NCI-H82 treated with DMSO at 0.1 percent for 48 hours (cell line): Measurements from ENCODE around the gene TBX2.

Experiments used
- DNase-seq: peaks from one replicate; lab custom pipeline; 2025; ENCODE audit not compliant: unreplicated experiment; lab: John Stamatoyannopoulos, UW

Gene TBX2

DNA sequence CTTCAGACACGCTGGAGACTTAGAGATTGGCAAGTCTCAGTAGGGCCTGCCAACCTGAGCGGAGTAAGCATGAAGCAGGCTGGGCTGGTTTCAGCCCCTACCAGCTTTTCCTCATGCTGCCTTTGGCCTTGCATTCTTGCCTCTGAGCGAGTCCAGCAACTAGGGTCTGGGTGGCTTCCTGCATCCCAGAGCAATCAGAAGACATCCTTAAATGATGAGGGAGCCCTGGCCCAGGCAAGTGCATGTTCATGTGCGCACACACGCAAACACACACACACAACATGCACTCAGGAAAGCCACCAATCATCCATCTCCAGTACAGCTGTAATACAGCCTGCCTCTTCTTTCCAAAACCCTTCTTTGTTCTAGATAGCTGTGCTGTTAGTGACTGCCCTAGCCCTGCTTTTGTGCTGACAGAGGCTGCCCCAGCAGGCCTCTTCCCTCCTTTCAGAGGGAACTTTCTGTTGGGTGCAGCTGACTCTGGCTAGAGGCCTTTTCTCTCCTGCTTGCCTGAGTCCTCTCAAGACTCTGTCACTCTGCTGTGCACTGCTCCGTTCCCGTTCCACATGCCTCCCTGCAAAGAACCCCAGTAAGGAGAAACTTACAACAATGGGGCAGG is 30.7 kb upstream of the TBX2 start:
- DNase-seq: no peak

DNA sequence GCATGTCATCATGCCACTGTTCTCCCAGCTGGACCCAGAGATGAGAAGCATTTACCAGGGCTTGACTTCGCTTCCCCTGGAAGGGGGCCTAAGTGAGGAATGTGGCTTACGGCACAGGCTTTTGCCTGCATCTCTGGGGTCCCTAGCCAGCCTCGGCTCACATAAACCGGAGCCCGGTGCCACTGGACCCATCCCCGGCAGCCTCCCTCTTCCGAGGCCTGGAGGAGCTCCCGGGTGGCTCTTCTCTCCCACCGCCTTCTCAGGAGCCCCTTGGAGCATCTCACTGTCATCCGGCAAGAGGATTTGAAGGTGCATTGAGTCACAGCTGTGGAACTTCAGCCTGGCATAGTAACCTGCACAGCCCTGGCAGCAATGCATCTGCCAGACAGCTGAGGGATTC is 29.9 kb upstream of the TBX2 start:
- no peak for DNase-seq

DNA sequence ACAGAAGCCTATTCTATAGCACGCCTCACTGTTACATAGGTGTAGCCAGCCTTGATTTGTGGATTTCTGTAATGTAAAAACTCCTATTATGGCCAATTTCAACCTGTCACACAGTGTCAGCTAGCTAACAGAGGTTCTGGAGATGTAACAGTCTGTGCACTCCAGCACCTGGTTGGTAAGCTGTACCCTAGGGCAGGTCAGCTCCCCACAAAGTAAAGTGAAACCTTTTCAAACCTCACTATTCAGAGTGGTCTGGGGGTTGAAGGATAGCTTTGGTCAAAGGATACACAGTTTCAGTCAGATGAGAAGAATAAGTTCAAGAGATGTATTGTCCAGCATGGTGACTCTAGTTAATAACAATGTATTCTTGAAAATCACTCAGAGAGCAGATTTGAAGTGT is 28.5 kb upstream of the TBX2 start:
- no peak for DNase-seq

DNA sequence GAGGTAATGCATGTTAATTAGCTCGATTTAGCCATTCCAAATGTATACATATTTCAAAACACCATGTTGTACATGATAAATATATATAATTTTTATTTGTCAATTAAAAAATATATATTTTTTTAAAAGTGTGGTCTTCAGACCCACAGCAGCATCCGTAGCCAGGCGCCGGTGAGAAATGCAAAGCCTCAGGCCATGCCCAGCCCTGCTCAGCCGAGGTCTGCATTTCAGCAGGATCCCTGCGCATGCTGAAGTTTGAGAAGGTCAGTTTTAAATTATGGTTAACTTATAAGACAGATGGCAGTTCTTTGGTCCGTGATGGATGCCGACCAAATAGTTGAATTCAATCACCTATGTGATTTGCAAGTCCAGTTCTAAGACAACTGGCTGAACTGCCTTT is 28.0 kb upstream of the TBX2 start:
- no peak for DNase-seq

DNA sequence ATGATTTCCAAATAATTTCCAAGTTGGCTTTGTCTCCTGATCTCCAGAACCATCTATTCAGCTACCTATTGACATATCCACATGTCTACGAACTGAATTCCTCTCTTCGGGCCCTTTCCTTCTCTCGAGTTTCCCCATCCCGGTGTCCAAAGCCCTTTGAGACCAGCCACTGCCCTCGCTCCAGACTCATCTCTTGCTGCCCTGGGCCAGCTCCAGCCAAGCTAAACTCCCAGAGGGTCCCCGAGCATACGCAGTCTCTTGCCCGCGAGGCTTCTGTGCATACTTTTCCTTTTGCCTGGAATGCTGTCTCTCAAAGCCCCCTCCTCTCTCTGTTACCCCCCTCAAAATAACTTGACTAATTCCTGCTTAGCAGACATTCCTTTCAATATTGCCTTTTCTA is 27.2 kb upstream of the TBX2 start:
- no peak for DNase-seq

DNA sequence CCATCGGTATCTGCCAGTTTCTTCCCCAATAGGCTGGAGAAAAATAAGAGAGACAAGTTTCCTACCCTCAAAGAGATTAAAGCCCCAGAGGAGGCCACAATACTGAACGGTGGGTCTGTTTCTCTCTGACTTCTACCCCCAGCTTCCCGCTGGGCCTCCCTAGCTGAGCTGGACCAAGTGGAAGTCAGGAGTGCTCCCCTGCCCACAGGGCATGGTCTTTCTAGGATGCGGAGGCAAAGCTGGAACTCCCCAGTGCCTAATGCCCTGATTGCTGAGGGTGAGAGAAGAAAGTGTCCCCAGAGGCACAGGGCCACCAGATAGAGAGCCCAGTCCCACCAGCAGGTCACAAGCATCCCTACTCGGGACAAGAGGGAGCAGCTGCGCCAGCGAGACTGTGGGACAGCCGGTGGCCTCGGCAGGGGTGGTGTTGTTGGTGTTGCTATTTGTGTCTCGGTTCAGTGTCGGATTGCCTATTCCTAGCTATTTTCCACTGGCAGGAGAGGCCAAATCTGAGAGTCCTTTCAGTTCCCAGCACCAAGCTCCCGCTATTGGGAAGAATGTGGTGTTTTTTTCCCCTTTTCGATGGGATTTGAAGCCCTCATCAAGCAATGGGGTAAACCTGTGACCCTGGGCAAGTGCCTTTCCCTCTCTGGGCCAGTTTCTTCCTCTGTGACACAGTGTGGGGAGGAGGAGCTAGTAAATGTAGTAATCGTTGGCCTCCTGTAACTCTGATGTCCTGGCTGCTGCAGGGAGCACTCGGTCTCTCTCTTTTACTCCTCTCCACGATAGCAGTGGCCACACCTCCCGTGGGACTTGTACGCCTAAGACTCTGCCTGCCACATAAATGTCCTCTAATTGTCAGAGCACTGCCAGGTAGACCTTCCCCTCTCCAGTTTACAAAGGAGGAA is 22.5 kb upstream of the TBX2 start:
- DNase-seq: no peak

DNA sequence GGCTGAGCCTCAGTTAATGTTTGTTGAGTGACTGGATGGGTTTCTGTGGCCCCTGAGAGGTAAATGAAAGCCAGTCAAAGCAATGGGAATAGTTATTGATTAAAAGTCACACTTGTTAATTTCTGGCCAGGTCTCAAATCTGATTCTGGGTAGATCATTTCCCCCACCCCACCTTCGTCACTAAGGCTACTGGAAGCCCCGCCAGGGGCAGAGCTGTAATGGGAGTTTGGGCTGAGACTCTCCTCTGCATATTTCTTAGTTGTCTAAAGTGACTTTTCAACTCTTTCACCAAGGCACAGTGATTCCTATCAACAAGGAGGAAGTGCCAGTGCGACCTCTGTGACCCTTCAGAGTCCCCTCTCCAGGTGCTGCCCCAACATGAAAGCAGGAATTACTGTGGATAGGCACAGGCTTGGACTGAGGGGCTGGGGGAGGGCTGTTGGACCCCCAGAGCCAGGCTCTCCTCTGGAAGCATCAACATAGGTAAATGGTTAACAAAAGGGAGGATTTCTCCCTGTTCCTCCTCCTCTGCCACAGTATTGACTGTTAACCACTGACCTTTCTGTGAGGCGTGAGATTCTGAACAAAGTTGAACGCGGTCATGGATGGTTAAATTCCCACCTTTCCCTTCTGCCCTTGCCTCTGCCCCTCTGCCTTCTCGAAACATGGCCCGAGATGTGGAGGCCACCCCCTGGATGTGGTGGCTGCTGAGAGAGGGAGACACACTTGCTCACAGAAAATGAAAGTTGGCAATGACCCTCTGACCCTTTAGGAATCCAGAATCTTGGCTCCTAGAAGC is 20.8 kb upstream of the TBX2 start:
- DNase-seq: no peak

DNA sequence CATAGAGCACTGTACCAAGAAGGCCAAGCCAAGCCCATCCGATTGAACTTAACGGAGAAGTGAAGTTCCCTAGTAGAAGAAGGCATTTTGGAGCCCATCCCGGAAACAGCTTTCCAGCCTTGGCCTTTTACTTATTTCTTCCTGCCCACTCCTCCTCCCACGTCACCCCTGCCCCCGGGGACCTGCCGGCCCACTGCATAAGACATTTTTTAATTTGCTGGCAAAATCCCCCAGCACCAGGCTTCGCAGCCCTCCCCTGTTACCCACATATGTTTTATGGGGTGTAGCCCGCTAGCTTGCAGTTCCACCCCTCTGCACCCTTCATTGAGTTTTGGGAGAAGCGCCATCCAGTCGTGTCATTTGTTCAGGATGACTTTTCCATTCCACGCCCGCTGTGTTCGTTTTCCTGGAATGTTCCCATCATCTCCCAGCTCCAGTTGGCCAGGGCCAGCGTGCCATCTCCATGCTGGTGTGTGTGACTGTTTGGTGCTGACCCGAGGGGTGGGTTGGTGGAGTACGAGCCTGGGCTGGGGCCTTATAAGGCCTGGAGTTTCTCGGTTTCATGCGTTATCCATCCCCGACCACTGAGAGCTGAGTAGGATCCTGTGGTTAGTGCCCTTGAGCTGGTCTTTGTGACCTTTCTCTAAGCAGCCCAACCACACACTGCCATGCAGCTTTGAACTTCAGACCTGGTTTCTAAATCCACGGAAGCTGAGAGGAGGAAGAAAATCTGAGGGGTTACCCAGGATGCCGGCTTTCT is 20.0 kb upstream of the TBX2 start:
- DNase-seq: no peak

DNA sequence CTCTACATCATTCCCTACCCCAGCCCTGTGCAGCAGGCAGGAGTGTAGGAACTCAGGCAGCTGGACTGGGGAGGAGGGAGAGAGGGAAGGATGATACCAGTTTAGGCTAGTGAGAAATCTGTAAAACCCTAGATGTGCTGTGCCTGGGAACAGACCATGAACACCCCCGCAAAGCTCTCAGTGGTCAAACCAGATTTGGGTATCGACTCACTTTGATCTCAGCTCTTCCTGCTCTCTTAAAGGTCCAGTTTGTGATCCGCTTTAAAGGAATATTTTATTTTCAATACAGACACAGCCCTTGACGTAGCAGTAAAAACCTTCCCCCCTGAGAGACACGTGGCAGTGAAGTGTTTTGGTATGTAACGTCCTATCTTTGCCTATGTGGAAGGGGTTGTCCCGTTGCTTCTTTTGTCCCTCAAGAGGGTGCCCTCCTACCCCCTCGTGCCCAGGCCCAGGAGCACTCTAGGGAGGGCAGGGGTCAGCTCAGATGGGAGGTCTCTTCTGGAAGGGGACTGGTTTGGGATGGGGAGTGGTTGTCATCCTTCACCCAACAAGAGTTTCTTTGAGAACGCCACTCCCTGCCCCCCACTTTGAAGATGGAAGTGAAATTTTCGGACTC is 19.3 kb upstream of the TBX2 start:
- no peak for DNase-seq

DNA sequence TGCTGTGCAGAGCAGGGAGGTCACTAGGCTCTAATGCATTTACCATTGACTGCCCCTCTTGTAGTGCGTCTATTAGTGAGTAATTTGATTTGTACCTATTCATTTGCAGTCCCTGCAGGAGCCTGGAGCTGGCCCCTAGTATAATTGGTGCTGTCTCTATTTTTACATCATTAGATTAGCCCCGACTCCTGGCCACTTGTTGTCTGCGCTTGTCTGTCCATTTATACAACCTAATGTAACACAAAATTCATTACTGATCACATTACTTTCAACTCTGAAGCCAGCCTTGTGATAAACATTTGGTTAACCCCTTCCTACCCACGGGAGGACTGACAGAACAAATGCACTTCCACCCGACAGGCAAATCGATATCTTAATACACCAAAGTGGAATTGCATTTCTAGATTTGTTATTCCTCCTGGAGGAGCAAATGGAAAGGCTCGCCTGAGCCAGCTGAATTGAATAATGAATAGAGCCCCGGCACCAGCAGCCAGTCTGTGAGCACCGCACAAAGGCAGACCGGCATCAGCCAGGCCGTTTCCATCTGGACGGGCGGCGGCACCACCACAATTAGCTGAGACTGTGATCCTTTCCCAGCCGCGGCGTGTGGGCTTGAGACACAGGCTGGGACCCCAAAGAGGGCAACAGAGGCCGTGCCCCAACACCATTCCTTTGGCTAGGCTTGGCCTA is 18.7 kb upstream of the TBX2 start:
- no peak for DNase-seq

DNA sequence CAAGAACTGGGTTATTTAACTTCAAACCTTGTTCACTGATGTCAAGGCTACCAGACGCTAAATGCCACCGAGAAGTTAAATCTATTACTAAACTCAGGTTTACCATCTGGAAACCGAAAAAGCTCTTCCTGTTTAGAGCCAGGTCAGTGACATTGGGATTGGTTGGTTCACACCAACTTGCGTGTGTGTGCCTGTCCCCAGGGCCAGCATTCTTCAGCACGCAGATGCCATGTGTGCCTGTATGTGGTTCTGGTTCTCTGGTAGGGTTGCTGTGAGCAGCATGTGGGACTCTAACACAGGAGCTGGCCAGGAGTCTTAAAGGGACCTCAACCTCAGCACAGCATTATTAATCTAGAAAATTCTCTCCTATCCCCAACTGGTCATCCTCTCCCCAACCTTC is 18.1 kb upstream of the TBX2 start:
- DNase-seq: no peak

DNA sequence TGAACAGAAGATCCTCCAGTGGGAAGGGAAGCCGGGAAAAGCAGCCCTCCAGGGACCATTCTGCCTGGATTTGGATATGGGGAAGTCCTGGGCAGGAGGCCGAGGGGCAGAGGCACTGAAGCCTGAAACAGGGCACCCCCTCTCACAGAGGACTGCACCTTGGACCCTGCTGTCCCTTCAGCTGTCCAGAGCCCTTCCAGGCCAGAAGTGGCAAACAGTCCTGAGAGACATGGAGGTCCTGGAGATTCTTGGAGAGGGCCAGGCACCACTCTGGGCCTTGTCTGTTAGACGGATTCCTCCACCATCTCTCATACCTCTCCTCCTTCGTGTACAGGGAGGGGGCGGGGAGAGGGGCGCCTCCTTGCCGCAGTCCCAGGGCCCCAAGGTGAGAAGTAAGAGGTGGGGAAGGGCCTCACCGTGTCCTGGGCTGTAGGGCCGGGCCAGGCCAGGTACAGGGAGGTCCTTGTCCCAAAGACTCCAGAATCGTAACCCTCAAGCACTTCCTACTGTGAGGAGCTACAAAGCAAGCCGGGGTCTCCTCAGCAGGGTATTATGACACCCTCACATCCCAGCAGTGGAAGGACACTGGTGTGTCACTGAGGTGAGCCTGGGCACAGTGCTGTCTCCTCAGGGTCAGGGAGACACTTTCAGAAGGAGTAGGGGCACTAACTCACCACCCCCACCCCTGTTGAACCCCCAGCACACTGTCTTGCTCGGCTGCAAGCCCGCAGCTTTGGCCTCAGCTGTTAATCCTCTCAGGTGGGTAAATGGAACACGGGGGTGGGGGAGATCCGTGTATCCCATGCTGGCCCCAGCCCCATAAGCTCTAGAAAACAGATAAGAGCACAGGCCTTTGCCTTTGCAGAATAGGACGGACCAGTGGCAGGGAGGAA is 16.6 kb upstream of the TBX2 start:
- DNase-seq: no peak

DNA sequence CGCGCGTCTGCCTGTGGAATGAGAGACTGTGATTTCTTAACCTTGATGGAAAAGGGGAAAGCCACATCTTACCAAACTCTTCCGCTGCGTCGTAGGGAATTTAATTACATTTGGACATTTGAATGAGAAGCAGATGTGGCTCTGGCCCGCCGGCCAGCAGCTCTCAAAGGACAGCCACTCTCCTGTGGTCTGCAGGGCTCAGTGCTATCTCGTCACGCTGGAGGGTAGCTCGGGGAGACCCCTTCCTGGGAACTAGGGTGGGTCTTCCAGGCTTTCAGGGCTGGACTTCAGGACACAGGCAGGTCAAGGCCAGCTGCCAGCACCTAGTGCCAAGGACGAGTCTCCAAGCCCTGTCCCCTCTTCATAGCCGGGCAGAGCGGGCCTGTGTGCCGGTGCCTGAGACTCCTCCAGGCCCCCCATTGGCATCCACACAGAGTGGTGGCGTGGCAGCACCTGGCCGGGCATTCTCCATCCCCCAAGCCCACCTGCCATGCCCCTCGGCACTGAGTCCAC is 15.9 kb upstream of the TBX2 start:
- DNase-seq: no peak

DNA sequence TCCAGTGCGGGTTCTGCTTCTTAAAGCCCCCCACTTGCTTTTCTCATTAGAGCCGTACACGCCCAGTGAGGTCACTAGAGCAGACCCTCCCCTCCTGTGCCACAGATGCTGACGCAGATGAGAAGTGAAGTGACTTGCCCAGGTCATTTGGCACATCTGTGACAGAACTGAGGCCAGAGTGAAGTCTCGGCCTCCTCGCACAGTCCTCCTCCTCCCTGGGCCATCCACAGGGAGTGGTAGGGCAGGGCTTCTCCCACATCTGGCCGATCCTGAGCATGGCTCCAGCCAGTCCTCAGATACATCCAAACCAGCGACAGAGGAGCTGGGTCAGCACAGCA is 15.3 kb upstream of the TBX2 start:
- no peak for DNase-seq

DNA sequence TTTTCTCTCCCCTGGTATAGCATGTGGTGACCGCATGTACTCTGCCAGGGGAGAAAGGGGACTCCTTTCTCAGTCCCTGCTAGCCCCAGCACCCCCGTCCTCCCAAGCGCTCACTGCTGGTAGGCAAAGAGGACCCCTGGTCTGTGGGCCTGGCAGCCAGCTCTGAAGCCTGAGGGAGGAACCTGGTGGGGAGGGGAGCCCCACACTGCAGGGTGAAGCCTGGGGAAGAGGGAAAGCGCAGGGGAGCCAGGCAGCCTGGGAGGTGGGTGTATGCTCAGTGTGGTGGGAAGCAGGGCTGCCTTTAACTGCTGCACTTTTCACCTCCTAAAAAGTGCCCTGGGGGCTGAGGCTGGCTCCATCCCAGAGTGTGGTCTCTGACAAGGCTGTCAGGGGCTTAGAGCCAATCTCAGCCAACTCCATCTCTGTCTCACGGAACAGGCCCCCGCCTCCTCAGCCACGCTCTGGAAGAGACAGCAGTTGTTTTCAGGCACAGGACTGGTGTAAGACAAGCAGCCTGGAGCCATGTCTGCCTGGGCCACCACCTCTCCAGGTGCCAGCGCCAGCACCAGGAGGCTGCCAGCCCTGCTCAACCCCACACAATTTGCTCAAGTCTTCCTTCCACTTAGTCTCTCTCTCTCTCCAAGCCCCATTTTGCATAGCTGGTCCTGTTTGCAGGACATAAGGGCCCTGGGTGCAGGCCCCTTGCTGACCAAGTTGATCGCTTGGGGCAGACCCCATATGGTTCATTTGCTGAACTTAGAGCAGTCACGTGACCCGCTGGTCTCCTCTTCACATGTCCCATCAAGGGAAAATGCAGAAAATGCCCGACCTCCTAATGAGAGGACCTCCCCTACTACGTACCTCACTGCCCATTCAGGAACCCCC is 14.7 kb upstream of the TBX2 start:
- no peak for DNase-seq

DNA sequence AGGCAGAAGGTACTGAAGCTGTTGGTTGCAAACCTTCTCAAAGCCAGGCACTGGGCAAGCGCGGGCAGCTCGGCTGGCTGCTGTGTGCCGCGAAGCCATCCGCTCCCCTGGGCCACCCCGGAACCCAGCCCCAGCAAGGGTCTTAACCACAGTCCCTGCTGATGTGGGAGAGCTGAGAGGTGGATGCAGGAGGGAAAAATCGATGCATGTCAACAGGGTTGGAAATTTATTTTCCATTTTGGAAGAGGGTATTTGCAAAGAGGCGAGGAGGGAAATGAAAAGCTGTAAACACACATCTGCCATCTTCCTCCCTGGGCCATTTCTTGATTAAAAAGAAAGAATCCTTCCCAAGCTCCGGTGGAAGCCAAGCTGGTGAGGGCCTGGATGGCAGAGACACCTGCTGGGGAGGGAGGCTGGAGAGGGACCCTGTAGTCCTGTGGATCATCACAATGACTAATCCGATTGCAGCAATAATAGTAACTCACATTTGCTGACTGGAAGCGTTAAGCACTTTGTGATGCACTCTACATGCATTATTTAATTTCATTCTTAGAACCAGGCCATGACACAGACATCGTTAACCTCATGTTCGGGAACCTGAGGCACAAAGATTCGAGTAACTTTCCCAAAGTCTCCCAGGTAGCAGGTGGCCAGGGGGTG is 13.9 kb upstream of the TBX2 start:
- no peak for DNase-seq

DNA sequence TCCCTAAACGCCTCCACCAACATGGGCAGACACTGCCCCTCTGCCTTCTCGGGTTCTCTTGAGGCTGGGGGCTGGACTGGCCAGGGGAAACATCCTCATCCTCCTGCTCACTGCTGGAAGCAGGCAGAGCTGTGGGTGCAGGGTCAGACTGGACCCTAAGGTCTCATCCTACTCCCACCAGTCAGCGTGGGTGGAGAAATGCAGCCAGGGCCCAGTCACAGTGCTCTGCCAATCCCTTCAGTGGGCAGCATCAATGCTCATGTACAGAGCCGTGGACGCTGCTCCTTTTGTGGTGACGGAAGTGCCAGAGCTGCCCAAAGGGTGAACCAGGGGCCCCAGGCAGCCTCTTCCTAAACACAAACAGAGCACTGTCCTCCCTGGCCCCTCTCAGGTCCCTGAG is 13.4 kb upstream of the TBX2 start:
- DNase-seq: no peak

DNA sequence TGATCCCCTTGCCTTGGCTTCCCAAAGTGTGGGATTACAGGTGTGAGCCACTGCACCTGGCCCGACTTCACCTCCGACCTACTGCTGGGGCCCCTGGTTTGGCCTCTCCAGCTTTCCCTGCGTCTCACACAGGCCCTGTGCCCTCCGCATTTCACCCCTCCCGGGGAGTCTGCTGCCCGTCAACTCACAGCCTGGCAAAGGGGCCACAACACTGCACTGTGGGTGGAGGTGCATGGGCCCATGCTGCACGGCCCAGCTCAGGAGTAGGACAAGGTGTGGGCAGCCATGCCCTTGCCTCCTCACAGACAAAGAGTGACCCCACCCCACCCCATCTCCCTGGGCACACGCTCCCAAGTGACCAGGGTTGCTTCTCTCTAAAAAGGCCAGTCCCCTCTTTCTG is 12.6 kb upstream of the TBX2 start:
- DNase-seq: no peak
